GM13976 (cell line): ENCODE results near the gene PGS1.

Experiments used
- DNase-seq: peaks from one replicate; pipeline ENCODE4 v3.0.0; 2012; ENCODE audit warnings: low spot score
- in situ Hi-C: fragments of 300-500 bp; cut with MboI; formaldehyde crosslinking; loops from one replicate; pipeline ENCODE4 v1.12.0; 2022; ENCODE audit warnings: low sequenced_read_pairs, mixed read lengths, inconsistent platforms; ENCODE audit not compliant: unreplicated experiment
- TF ChIP-seq, protein P1 (sequence below): IDR thresholded peaks from 2 replicates; pipeline ENCODE4 v1.5.1; 2012; ENCODE audit warnings: borderline replicate concordance, mild to moderate bottlenecking; ENCODE audit not compliant: insufficient read depth; ENCODE audit errors: extremely low read depth, missing control alignments, control extremely low read depth

Gene PGS1

DNA sequence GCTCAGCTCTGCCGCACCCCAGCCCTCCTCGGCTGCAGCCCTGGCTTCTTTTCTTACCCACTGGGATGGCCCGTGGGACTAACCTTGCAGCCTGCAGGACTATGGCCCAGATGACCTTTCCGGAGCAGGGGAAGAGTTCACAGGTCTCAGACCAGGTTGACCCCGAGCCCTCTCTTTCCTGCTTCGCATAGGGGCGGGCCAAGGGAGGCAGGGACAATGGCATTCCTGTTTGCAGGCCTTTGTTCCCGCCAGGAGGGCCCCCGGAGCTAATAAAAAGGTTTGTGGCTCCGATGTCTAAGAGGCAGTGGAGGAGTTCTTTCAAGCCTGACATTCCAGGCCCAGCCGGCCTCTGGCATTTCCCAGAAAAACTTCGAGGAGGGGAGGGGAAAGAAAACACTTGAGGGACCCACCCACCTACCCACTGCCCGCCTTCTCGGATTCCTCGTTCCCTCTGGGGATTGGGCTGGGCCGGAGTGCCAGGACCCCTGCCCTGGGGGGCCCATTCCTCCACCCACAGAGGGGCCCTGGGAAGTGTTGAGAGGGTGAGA is 12.8 kb upstream of the PGS1 start:
- TF ChIP-seq, protein P1, sequence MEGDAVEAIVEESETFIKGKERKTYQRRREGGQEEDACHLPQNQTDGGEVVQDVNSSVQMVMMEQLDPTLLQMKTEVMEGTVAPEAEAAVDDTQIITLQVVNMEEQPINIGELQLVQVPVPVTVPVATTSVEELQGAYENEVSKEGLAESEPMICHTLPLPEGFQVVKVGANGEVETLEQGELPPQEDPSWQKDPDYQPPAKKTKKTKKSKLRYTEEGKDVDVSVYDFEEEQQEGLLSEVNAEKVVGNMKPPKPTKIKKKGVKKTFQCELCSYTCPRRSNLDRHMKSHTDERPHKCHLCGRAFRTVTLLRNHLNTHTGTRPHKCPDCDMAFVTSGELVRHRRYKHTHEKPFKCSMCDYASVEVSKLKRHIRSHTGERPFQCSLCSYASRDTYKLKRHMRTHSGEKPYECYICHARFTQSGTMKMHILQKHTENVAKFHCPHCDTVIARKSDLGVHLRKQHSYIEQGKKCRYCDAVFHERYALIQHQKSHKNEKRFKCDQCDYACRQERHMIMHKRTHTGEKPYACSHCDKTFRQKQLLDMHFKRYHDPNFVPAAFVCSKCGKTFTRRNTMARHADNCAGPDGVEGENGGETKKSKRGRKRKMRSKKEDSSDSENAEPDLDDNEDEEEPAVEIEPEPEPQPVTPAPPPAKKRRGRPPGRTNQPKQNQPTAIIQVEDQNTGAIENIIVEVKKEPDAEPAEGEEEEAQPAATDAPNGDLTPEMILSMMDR = no peak
- in situ Hi-C loops = no loop called here
- DNase-seq = no peak

DNA sequence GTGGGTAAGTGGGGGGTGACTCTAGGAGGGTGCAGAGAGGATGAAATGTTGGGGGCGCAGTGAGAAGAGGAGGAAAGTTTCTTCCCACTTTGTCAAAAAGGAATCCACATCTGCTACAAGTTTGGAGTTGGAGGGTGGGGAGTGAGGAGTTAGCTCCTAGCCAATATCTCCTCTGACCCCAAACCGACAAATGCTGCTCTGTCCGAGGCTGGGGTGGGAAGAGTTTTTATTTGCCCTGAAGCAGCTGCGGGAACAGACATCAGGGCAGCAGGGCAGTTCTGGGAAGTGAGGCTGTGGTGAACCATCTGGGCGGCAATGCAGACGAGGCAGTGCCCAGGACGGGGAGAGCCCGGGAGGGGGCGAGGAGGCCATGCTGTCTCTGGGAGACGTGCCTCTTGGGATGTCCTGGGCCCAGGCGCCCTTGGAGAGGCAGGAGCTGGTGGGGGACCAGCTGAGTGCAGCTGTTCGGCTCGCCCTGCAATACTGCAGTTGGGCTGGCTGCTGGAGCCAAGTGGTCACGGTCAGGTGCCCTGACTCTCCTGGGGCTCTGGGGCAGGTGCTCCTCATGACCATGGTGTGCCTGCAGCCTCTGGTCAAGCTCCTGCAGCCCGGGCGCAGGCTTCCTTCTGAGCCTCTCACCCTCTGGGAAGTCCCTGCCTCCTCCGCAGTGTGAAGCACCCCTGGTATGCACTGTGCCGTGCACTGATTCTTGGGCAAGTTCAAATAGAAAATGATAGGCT is 12.2 kb upstream of the PGS1 start:
- no peak for DNase-seq
- in situ Hi-C loops = no loop called here
- TF ChIP-seq, protein P1 = no peak

DNA sequence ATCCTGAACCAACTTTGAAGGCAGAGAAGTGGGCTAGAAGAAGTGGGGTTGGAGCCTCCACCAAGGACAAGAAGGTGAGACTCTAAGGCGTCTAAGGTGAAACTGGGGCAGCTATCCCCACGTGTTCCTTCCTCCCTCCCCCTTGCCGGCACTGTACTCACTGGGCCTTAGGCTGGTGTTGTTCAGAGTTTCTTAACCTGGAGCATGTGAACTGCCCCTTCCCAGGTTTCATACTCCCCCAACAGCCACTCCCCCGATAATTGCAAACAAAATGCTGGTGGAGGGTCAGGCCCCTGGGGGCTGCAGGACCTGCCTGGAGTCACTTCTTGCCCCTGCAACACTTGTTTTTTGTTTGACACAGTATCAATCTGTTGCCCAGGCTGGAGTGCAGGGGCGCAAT is 11.3 kb upstream of the PGS1 start:
- DNase-seq = no peak
- in situ Hi-C loops = no loop called here
- TF ChIP-seq, protein P1 = no peak

DNA sequence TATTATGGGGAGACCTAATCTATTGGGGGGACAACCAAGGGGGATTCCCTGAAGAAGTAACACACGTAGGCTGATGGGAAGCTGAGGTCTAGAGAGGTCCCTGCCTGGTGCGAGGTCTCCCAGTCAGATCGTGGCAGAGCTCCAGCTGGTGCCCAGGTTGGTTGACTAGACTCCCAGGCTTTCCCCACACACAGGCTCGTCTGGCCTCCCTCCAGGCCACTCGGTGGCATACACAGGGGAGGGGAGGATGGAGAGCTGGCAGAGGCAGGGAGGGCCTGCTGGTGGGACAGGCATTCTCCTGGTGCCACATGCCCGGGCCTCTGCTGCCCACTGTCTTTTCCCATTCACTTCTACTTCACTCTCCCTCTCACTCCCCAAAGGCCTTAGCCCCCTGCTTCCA is 10.1 kb upstream of the PGS1 start:
- in situ Hi-C loops = no loop called here
- TF ChIP-seq, protein P1 = no peak
- no peak for DNase-seq

GRCh38 chr17:78368854-78369495 is 9.5 kb upstream of the PGS1 start:
- no peak for DNase-seq
- in situ Hi-C loops = no loop called here
- TF ChIP-seq, protein P1 = no peak

GRCh38 chr17:78369791-78370381 is 8.6 kb upstream of the PGS1 start:
- DNase-seq = no peak
- in situ Hi-C loops = no loop called here
- TF ChIP-seq, protein P1 = no peak
